WTC11 (cell line): ENCODE data around the gene ITGB1BP2. TPM values are rescaled to one million over a fixed set of nuclear protein-coding genes. Genes with fewer than 3 reads are reported as not detected.

Experiments used
- ATAC-seq: fragments of 200-7000 bp; cut with Tn5 transposase; 2 replicates; pipeline ENCODE4 v1.10.0; 2021; ENCODE audit warnings: mild to moderate bottlenecking, moderate library complexity
- CTCF ChIA-PET: fragments of 300-600 bp; sonication (Branson Sonifier 250); formaldehyde crosslinking; loops from one replicate; lab custom pipeline; 2021; ENCODE audit warnings: antibody characterized with exemption; lab: Charles Lee
- POLR2A ChIA-PET: fragments of 350-600 bp; sonication (Branson Sonifier 250); formaldehyde crosslinking; loops from one replicate; lab custom pipeline; 2021; ENCODE audit warnings: antibody characterized with exemption; lab: Charles Lee
- DNase-seq: peaks from one replicate; pipeline ENCODE4 v3.0.0; 2021; ENCODE audit warnings: low spot score
- H3K27ac Mint-ChIP-seq: 2 replicates; pipeline ENCODE4 v1.8.0; 2021; ENCODE audit warnings: mixed read lengths
- H3K27me3 Mint-ChIP-seq: 2 replicates; pipeline ENCODE4 v1.8.0; 2021; ENCODE audit warnings: low read depth, mild to moderate bottlenecking, moderate library complexity, mixed read lengths
- H3K36me3 Mint-ChIP-seq: 2 replicates; pipeline ENCODE4 v1.8.0; 2021; ENCODE audit warnings: mixed read lengths
- H3K4me1 Mint-ChIP-seq: 2 replicates; pipeline ENCODE4 v1.8.0; 2022; ENCODE audit warnings: mixed read lengths
- H3K4me3 Mint-ChIP-seq: 2 replicates; pipeline ENCODE4 v1.8.0; 2021; ENCODE audit warnings: mild to moderate bottlenecking, moderate library complexity, mixed read lengths
- H3K9me3 Mint-ChIP-seq: 2 replicates; pipeline ENCODE4 v1.8.0; 2021; ENCODE audit warnings: mixed read lengths
- ELF4 ChIP-seq: sonication (generic); formaldehyde crosslinking; IDR thresholded peaks from 2 replicates; pipeline ENCODE4 v1.8.1; 2022; ENCODE audit warnings: low read depth, mild to moderate bottlenecking, moderate library complexity, missing genetic modification reagents
- EMX1 ChIP-seq: fragments of 250-450 bp; sonication (Bioruptor Pico); IDR thresholded peaks from 2 replicates; pipeline ENCODE4 v1.8.0; 2021; ENCODE audit warnings: mild to moderate bottlenecking
- GTF2I ChIP-seq: fragments of 250-450 bp; sonication (Bioruptor Pico); conservative IDR thresholded peaks from 2 replicates; pipeline ENCODE4 v1.4.0; 2021; ENCODE audit warnings: mild to moderate bottlenecking
- JAZF1 ChIP-seq: fragments of 250-450 bp; sonication (Bioruptor Pico); IDR thresholded peaks from 2 replicates; pipeline ENCODE4 v1.9.0; 2021; ENCODE audit warnings: moderate library complexity, mild to moderate bottlenecking, inconsistent platforms
- KAT7 ChIP-seq: sonication (generic); formaldehyde crosslinking; IDR thresholded peaks from 2 replicates; pipeline ENCODE4 v1.8.1; 2023; ENCODE audit warnings: missing genetic modification reagents, mild to moderate bottlenecking, borderline replicate concordance
- NFE2L1 ChIP-seq: sonication (generic); formaldehyde crosslinking; IDR thresholded peaks from 2 replicates; pipeline ENCODE4 v1.8.1; 2023; ENCODE audit warnings: missing genetic modification reagents
- NFYB ChIP-seq: sonication (generic); formaldehyde crosslinking; conservative IDR thresholded peaks from 2 replicates; pipeline ENCODE4 v1.8.0; 2022; ENCODE audit warnings: low read depth, missing genetic modification reagents
- NR2C2 ChIP-seq: sonication (generic); formaldehyde crosslinking; IDR thresholded peaks from 2 replicates; pipeline ENCODE4 v1.8.0; 2022; ENCODE audit warnings: mild to moderate bottlenecking, missing genetic modification reagents
- NR3C1 ChIP-seq: sonication (generic); formaldehyde crosslinking; conservative IDR thresholded peaks from 2 replicates; pipeline ENCODE4 v1.8.1; 2023; ENCODE audit warnings: low read depth, mild to moderate bottlenecking, missing genetic modification reagents
- OVOL2 ChIP-seq: fragments of 250-450 bp; sonication (Bioruptor Pico); IDR thresholded peaks from 2 replicates; pipeline ENCODE4 v1.9.0; 2021; ENCODE audit warnings: mild to moderate bottlenecking, borderline replicate concordance
- PRRX2 ChIP-seq: fragments of 250-450 bp; sonication (Bioruptor Pico); IDR thresholded peaks from 2 replicates; pipeline ENCODE4 v1.8.0; 2021; ENCODE audit warnings: mild to moderate bottlenecking
- TEAD4 ChIP-seq: sonication (generic); formaldehyde crosslinking; IDR thresholded peaks from 2 replicates; pipeline ENCODE4 v1.8.0; 2022; ENCODE audit warnings: mild to moderate bottlenecking, missing genetic modification reagents
- total RNA-seq: library from RNA; stranded (reverse); gene quantifications from 3 replicates; pipeline ENCODE4 v1.2.3, GENCODE V29; 2021
- TF ChIP-seq, protein P1 (sequence below): sonication (generic); formaldehyde crosslinking; IDR thresholded peaks from 2 replicates; pipeline ENCODE4 v1.8.0; 2022; ENCODE audit warnings: mild to moderate bottlenecking, missing genetic modification reagents
- TF ChIP-seq, protein P2 (sequence below): sonication (generic); formaldehyde crosslinking; IDR thresholded peaks from 2 replicates; pipeline ENCODE4 v1.8.1; 2022; ENCODE audit warnings: mild to moderate bottlenecking, missing genetic modification reagents, moderate library complexity, borderline replicate concordance
- TF ChIP-seq, protein P3 (sequence below): fragments of 250-450 bp; sonication (Bioruptor Pico); IDR thresholded peaks from 2 replicates; pipeline ENCODE4 v1.9.0; 2021; ENCODE audit warnings: moderate library complexity, mild to moderate bottlenecking, inconsistent platforms, borderline replicate concordance
- TF ChIP-seq, protein P4 (sequence below): sonication (generic); formaldehyde crosslinking; IDR thresholded peaks from 2 replicates; pipeline ENCODE4 v1.8.0; 2022; ENCODE audit warnings: mild to moderate bottlenecking, missing genetic modification reagents
- TF ChIP-seq, protein P5 (sequence below): sonication (generic); formaldehyde crosslinking; IDR thresholded peaks from 2 replicates; pipeline ENCODE4 v1.8.1; 2022; ENCODE audit warnings: missing genetic modification reagents, borderline replicate concordance
- TF ChIP-seq, protein P6 (sequence below): sonication (generic); formaldehyde crosslinking; conservative IDR thresholded peaks from 2 replicates; pipeline ENCODE4 v1.8.1; 2023; ENCODE audit warnings: mild to moderate bottlenecking, low read depth, missing genetic modification reagents, moderate library complexity
- TF ChIP-seq, protein P7 (sequence below): sonication (generic); formaldehyde crosslinking; IDR thresholded peaks from 2 replicates; pipeline ENCODE4 v1.8.1; 2023; ENCODE audit warnings: mild to moderate bottlenecking, missing genetic modification reagents

The ITGB1BP2 gene
- total RNA-seq, 1 experiment from 2014 or later: 6.8 TPM

DNA sequence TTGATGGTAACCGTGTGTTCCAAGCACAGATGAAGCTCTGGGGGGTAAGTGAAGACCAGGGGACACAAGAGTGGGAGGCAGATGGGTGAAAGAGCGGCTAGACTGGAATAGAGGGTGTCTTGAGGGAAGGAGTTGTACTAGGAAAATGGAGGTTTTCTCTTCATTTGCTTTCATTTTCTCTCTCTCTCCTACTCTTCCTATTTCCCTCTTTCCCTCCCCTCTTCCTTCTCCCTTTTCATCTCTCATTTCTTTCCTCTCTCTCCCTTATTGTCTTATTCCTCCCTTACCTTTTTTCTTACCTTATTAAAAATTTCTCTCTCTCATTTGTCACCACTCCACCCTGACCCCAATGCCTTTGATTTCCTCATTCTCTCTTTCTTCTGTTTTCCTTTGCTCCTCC is 3.0 kb downstream of the ITGB1BP2 start:
- ChIA-PET POLR2A (no interaction called here), CTCF (no interaction called here)
- no peaks in the 10 kb centered on the region for H3K27me3 Mint-ChIP-seq
- no peak for ATAC-seq
- DNase-seq: no peak
- H3K27ac Mint-ChIP-seq: no peak overlapping the region
- H3K36me3 Mint-ChIP-seq: peaks cover 43% of the 10 kb centered on the region
- H3K4me1 Mint-ChIP-seq: 0 out of 2 replicates have a peak, but pooled peaks cover 4% of the 10 kb centered on the region
- no peak overlapping the region for H3K4me3 Mint-ChIP-seq
- TF ChIP-seq JAZF1 (CRISPR knock-in tag) (no peak), GTF2I (no peak), NFE2L1 (CRISPR knock-in tag) (no peak), ELF4 (no peak), NR2C2 (CRISPR knock-in tag) (no peak), PRRX2 (CRISPR knock-in tag) (no peak), EMX1 (CRISPR knock-in tag) (no peak), OVOL2 (CRISPR knock-in tag) (no peak), TEAD4 (CRISPR knock-in tag) (no peak), NFYB (no peak), KAT7 (no peak), NR3C1 (CRISPR knock-in tag) (no peak)
- TF ChIP-seq, protein P1, sequence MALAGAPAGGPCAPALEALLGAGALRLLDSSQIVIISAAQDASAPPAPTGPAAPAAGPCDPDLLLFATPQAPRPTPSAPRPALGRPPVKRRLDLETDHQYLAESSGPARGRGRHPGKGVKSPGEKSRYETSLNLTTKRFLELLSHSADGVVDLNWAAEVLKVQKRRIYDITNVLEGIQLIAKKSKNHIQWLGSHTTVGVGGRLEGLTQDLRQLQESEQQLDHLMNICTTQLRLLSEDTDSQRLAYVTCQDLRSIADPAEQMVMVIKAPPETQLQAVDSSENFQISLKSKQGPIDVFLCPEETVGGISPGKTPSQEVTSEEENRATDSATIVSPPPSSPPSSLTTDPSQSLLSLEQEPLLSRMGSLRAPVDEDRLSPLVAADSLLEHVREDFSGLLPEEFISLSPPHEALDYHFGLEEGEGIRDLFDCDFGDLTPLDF (CRISPR knock-in tag): no peak
- TF ChIP-seq, protein P2, sequence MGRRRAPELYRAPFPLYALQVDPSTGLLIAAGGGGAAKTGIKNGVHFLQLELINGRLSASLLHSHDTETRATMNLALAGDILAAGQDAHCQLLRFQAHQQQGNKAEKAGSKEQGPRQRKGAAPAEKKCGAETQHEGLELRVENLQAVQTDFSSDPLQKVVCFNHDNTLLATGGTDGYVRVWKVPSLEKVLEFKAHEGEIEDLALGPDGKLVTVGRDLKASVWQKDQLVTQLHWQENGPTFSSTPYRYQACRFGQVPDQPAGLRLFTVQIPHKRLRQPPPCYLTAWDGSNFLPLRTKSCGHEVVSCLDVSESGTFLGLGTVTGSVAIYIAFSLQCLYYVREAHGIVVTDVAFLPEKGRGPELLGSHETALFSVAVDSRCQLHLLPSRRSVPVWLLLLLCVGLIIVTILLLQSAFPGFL (CRISPR knock-in tag): no peak
- TF ChIP-seq, protein P3, sequence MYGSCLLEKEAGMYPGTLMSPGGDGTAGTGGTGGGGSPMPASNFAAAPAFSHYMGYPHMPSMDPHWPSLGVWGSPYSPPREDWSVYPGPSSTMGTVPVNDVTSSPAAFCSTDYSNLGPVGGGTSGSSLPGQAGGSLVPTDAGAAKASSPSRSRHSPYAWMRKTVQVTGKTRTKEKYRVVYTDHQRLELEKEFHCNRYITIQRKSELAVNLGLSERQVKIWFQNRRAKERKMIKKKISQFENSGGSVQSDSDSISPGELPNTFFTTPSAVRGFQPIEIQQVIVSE (CRISPR knock-in tag): no peak
- TF ChIP-seq, protein P4, sequence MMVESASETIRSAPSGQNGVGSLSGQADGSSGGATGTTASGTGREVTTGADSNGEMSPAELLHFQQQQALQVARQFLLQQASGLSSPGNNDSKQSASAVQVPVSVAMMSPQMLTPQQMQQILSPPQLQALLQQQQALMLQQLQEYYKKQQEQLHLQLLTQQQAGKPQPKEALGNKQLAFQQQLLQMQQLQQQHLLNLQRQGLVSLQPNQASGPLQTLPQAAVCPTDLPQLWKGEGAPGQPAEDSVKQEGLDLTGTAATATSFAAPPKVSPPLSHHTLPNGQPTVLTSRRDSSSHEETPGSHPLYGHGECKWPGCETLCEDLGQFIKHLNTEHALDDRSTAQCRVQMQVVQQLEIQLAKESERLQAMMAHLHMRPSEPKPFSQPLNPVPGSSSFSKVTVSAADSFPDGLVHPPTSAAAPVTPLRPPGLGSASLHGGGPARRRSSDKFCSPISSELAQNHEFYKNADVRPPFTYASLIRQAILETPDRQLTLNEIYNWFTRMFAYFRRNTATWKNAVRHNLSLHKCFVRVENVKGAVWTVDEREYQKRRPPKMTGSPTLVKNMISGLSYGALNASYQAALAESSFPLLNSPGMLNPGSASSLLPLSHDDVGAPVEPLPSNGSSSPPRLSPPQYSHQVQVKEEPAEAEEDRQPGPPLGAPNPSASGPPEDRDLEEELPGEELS (CRISPR knock-in tag): no peak
- TF ChIP-seq, protein P5, sequence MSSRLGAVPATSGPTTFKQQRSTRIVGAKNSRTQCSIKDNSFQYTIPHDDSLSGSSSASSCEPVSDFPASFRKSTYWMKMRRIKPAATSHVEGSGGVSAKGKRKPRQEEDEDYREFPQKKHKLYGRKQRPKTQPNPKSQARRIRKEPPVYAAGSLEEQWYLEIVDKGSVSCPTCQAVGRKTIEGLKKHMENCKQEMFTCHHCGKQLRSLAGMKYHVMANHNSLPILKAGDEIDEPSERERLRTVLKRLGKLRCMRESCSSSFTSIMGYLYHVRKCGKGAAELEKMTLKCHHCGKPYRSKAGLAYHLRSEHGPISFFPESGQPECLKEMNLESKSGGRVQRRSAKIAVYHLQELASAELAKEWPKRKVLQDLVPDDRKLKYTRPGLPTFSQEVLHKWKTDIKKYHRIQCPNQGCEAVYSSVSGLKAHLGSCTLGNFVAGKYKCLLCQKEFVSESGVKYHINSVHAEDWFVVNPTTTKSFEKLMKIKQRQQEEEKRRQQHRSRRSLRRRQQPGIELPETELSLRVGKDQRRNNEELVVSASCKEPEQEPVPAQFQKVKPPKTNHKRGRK (CRISPR knock-in tag): no peak
- TF ChIP-seq, protein P6, sequence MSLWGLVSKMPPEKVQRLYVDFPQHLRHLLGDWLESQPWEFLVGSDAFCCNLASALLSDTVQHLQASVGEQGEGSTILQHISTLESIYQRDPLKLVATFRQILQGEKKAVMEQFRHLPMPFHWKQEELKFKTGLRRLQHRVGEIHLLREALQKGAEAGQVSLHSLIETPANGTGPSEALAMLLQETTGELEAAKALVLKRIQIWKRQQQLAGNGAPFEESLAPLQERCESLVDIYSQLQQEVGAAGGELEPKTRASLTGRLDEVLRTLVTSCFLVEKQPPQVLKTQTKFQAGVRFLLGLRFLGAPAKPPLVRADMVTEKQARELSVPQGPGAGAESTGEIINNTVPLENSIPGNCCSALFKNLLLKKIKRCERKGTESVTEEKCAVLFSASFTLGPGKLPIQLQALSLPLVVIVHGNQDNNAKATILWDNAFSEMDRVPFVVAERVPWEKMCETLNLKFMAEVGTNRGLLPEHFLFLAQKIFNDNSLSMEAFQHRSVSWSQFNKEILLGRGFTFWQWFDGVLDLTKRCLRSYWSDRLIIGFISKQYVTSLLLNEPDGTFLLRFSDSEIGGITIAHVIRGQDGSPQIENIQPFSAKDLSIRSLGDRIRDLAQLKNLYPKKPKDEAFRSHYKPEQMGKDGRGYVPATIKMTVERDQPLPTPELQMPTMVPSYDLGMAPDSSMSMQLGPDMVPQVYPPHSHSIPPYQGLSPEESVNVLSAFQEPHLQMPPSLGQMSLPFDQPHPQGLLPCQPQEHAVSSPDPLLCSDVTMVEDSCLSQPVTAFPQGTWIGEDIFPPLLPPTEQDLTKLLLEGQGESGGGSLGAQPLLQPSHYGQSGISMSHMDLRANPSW: no peak
- TF ChIP-seq, protein P7, sequence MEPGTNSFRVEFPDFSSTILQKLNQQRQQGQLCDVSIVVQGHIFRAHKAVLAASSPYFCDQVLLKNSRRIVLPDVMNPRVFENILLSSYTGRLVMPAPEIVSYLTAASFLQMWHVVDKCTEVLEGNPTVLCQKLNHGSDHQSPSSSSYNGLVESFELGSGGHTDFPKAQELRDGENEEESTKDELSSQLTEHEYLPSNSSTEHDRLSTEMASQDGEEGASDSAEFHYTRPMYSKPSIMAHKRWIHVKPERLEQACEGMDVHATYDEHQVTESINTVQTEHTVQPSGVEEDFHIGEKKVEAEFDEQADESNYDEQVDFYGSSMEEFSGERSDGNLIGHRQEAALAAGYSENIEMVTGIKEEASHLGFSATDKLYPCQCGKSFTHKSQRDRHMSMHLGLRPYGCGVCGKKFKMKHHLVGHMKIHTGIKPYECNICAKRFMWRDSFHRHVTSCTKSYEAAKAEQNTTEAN (CRISPR knock-in tag): no peak
- no peaks in the 10 kb centered on the region for H3K9me3 Mint-ChIP-seq
